Hepatocyte (in vitro differentiated cells): ENCODE data around the gene AUNIP. TPM values are rescaled to one million over a fixed set of nuclear protein-coding genes. Genes with fewer than 3 reads are reported as not detected.

Source experiments
- DNase-seq: peaks from one replicate; pipeline ENCODE4 v3.0.0-alpha.2; 2016; ENCODE audit warnings: low spot score
- H2AFZ ChIP-seq: fragments of 200-600 bp; sonication (generic); 2 replicates; pipeline ENCODE4 v1.6.0; 2016; ENCODE audit warnings: antibody characterized with exemption, mild to moderate bottlenecking
- H3K27ac ChIP-seq: fragments of 200-600 bp; sonication (generic); 2 replicates; pipeline ENCODE4 v1.5.1; 2016; ENCODE audit warnings: mild to moderate bottlenecking
- H3K27me3 ChIP-seq: fragments of 200-600 bp; sonication (generic); 2 replicates; pipeline ENCODE4 v1.6.1; 2016
- H3K36me3 ChIP-seq: fragments of 200-600 bp; sonication (generic); replicated peaks from 2 replicates; pipeline ENCODE4 v1.5.1; 2016; ENCODE audit warnings: low read depth; ENCODE audit not compliant: insufficient read depth
- H3K4me1 ChIP-seq: fragments of 200-600 bp; sonication (generic); 2 replicates; pipeline ENCODE4 v1.5.1; 2016; ENCODE audit warnings: mild to moderate bottlenecking, moderate library complexity; ENCODE audit not compliant: insufficient read depth
- H3K4me2 ChIP-seq: fragments of 200-600 bp; sonication (generic); 2 replicates; pipeline ENCODE4 v1.6.0; 2016
- H3K4me3 ChIP-seq: fragments of 200-600 bp; sonication (generic); 2 replicates; pipeline ENCODE4 v1.5.1; 2016; ENCODE audit warnings: mild to moderate bottlenecking
- H3K79me2 ChIP-seq: fragments of 200-600 bp; sonication (generic); 2 replicates; pipeline ENCODE4 v1.6.0; 2017; ENCODE audit warnings: mild to moderate bottlenecking
- H3K9me2 ChIP-seq: fragments of 200-600 bp; sonication (generic); replicated peaks from 2 replicates; pipeline ENCODE4 v1.6.0; 2017; ENCODE audit warnings: mild to moderate bottlenecking; ENCODE audit not compliant: insufficient read depth
- H3K9me3 ChIP-seq: fragments of 200-600 bp; sonication (generic); 2 replicates; pipeline ENCODE4 v1.5.1; 2016; ENCODE audit warnings: low read depth, mild to moderate bottlenecking
- H4K20me1 ChIP-seq: fragments of 200-600 bp; sonication (generic); 2 replicates; pipeline ENCODE4 v1.6.0; 2016; ENCODE audit warnings: mild to moderate bottlenecking; ENCODE audit not compliant: insufficient read depth, poor library complexity, severe bottlenecking
- CTCF ChIP-seq: fragments of 200-600 bp; sonication (generic); IDR thresholded peaks from 2 replicates; pipeline ENCODE4 v1.5.1; 2016; ENCODE audit warnings: antibody characterized with exemption, mild to moderate bottlenecking; ENCODE audit not compliant: poor library complexity
- EZH2 ChIP-seq: fragments of 200-600 bp; sonication (generic); IDR thresholded peaks from 2 replicates; pipeline ENCODE4 v1.6.1; 2016; ENCODE audit warnings: antibody characterized with exemption, mild to moderate bottlenecking, borderline replicate concordance
- EZH2phosphoT487 ChIP-seq: fragments of 200-600 bp; sonication (generic); IDR thresholded peaks from one replicate; pipeline ENCODE4 v1.6.1; 2018; ENCODE audit warnings: antibody characterized with exemption, mild to moderate bottlenecking, low read depth, moderate library complexity; ENCODE audit not compliant: unreplicated experiment, severe bottlenecking
- WGBS: methylation state at CpG from one replicate; pipeline ENCODE4 v1.1.6; 2016; ENCODE audit warnings: low lambda C conversion rate; ENCODE audit errors: missing lambda C conversion rate; 5-methylcytosine and 5-hydroxymethylcytosine counted together
- polyA plus RNA-seq: library from polyadenylated mRNA; unstranded; fragments of >200 nt; fragmentation: Nextera tagmentation; extraction: Ambion mirVana; gene quantifications from 2 replicates; pipeline ENCODE4 v1.2.1, GENCODE V29; 2016
- total RNA-seq: library from RNA; depleted of rRNA; stranded (reverse); fragments of >200 nt; gene quantifications from 2 replicates; pipeline ENCODE4 v1.2.3, GENCODE V29; 2014

AUNIP gene
- total and polyA plus RNA-seq, 2 experiments from 2014 or later = 0.41 to 1.3 TPM

GRCh38 chr1:25847929-25848328, 11.3 kb downstream of the AUNIP start:
- no peak for TF ChIP-seq EZH2phosphoT487
- no peak for TF ChIP-seq EZH2
- no peak for TF ChIP-seq CTCF
- H3K9me2 ChIP-seq = no peaks in the 10 kb centered on the region

GRCh38 chr1:25845664-25846063, 13.6 kb downstream of the AUNIP start:
- Histone ChIP-seq H3K4me3 (no peak overlapping the region), H2AFZ (no peak overlapping the region), H3K9me3 (no peaks in the 10 kb centered on the region), H3K4me2 (no peak overlapping the region), H3K4me1 (no peaks in the 10 kb centered on the region), H4K20me1 (no peaks in the 10 kb centered on the region), H3K79me2 (no peaks in the 10 kb centered on the region), H3K9me2 (no peaks in the 10 kb centered on the region), H3K27ac (no peak overlapping the region), H3K36me3 (no peaks in the 10 kb centered on the region), H3K27me3 (no peaks in the 10 kb centered on the region)
- TF ChIP-seq CTCF = no peak
- no peak for TF ChIP-seq EZH2
- no peak for TF ChIP-seq EZH2phosphoT487
- DNase-seq = no peak
- 69% methylated on average over 5 of the region's 5 CpGs for WGBS

More at GRCh38 chr1:25847929-25848328, 11.3 kb downstream of the AUNIP start:
- Histone ChIP-seq H3K27me3 (no peaks in the 10 kb centered on the region), H3K27ac (no peak overlapping the region), H3K4me2 (no peak overlapping the region), H3K36me3 (no peaks in the 10 kb centered on the region), H3K4me3 (no peak overlapping the region), H3K4me1 (no peaks in the 10 kb centered on the region), H4K20me1 (no peaks in the 10 kb centered on the region), H3K79me2 (no peaks in the 10 kb centered on the region), H3K9me3 (no peaks in the 10 kb centered on the region), H2AFZ (no peak overlapping the region)
- WGBS = 51% methylated on average over 4 of the region's 4 CpGs
- no peak for DNase-seq

GRCh38 chr1:25844536-25845337, 14.5 kb downstream of the AUNIP start:
- Histone ChIP-seq H3K4me2 (no peak overlapping the region), H3K4me1 (no peaks in the 10 kb centered on the region), H3K79me2 (no peaks in the 10 kb centered on the region), H3K9me3 (no peaks in the 10 kb centered on the region), H3K4me3 (no peak overlapping the region), H3K27me3 (no peaks in the 10 kb centered on the region), H3K27ac (no peak overlapping the region), H3K36me3 (no peaks in the 10 kb centered on the region), H4K20me1 (no peaks in the 10 kb centered on the region), H2AFZ (no peak overlapping the region), H3K9me2 (no peaks in the 10 kb centered on the region)
- DNase-seq = no peak
- TF ChIP-seq EZH2phosphoT487 (no peak), EZH2 (no peak), CTCF (no peak)
- 97% methylated on average over 3 of the region's 3 CpGs for WGBS
